ENCODE measurements around the gene NAP1L1.

NAP1L1 gene

DNA sequence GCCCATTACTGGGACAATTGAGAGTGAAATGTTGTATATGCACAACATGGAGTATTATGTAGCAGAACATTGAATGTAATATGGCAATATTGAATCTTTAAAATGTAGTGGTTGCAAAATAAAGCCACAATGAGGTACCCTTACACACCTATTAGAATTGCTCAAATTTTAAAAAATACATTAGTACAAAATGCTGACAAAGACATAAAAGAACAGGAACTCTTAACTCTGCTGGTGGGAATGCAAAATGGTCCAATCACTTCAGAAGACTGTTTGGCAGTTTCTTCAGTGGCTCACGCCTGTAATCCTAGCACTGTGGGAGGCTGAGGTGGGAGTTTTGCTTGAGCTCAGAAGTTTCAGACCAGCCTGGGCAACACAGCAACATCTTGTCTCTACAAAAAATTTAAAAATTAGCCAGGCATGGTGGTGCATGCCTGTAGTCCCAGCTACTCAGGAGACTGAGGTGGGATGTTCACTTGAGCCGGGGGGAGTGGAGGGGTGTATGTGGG, 6.8 kb upstream of the NAP1L1 start:
- POLR2A ChIA-PET: no interaction called here
- no peak overlapping the region for H3K4me3 ChIP-seq (ENCODE audit: low read depth, low read length)
- no peak for DNase-seq (ENCODE audit: low read depth, low spot score)
- TF ChIP-seq, protein P1, sequence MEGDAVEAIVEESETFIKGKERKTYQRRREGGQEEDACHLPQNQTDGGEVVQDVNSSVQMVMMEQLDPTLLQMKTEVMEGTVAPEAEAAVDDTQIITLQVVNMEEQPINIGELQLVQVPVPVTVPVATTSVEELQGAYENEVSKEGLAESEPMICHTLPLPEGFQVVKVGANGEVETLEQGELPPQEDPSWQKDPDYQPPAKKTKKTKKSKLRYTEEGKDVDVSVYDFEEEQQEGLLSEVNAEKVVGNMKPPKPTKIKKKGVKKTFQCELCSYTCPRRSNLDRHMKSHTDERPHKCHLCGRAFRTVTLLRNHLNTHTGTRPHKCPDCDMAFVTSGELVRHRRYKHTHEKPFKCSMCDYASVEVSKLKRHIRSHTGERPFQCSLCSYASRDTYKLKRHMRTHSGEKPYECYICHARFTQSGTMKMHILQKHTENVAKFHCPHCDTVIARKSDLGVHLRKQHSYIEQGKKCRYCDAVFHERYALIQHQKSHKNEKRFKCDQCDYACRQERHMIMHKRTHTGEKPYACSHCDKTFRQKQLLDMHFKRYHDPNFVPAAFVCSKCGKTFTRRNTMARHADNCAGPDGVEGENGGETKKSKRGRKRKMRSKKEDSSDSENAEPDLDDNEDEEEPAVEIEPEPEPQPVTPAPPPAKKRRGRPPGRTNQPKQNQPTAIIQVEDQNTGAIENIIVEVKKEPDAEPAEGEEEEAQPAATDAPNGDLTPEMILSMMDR (IDR thresholded peaks at IDR 0.05; ENCODE audit: insufficient read depth, low read length, missing control alignments): no peak
- CTCF ChIA-PET: no interaction called here

DNA sequence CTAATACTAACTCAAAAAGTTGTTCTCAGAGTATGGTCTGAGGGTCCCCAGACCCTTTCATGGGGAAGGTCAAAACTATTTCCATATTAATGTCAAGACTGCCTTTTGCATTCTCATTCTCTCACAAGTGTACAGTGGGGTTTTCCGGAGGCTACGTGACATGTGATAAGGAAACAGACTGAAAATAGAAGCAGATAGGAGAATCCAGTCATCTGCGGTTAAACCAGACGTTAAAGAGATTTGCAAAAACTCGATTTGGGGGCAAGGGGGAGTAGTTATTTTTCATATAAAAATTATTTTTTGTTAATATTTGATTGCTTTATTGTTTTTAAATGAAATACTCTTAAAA, 1.0 kb upstream of the NAP1L1 start:
- CTCF ChIA-PET: interaction anchor here (0.6 kb wide), 1 partner anchor 14 kb away, joined by 3 read pairs; no protein-coding TSS in a partner anchor
- POLR2A ChIA-PET: no interaction called here
- DNase-seq (ENCODE audit: low read depth, low spot score): no peak
- peak overlapping the region; percentile 80 for H3K4me3 ChIP-seq (ENCODE audit: low read depth, low read length)
- TF ChIP-seq, protein P1 (IDR thresholded peaks at IDR 0.05; ENCODE audit: insufficient read depth, low read length, missing control alignments): no peak

DNA sequence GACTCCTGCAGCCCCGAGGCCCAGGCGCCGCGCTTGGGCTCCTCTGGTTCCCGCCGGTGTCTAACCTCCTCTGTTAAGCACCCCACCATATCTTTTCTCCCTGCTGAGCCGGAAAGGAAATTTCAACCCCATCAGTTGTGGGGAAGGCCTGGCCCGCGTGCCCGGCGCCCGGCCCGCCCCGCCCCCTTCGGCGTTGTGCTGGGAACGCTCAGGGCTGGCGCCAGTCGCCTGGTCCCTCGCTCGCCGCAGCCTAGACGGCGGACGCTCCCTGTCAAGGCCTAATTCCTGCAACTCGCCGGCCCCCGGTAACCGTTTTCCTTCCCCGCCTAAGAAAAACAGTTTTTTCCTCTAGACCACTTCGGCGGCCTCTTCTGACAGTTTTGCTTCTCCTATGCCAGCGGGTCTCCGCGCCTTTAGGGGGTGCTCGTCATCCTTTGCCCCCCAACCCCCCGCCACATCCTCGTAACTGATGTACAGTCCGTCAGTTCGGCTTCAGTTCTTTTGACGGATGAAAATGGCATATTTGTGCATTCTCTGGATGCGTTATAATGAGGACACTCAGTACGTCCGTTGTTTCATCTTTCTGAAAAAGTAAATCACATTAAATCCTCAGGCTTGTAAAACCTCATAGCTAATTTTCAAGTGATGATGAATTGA, 506 bp upstream of the NAP1L1 start:
- peak overlapping the region; percentile 80 for H3K4me3 ChIP-seq (ENCODE audit: low read depth, low read length)
- ChIA-PET POLR2A (interaction anchor here (0.7 to 1.3 kb wide), 3 partner anchors 53 to 793 kb away, joined by 3 read pairs; partner anchors contain the start of gene PHLDA1), CTCF (interaction anchor here (0.6 kb wide), 1 partner anchor 14 kb away, joined by 3 read pairs; no protein-coding TSS in a partner anchor)
- TF ChIP-seq, protein P1 (IDR thresholded peaks at IDR 0.05; ENCODE audit: insufficient read depth, low read length, missing control alignments): peak; percentile 43
- no peak for DNase-seq (ENCODE audit: low read depth, low spot score)

DNA sequence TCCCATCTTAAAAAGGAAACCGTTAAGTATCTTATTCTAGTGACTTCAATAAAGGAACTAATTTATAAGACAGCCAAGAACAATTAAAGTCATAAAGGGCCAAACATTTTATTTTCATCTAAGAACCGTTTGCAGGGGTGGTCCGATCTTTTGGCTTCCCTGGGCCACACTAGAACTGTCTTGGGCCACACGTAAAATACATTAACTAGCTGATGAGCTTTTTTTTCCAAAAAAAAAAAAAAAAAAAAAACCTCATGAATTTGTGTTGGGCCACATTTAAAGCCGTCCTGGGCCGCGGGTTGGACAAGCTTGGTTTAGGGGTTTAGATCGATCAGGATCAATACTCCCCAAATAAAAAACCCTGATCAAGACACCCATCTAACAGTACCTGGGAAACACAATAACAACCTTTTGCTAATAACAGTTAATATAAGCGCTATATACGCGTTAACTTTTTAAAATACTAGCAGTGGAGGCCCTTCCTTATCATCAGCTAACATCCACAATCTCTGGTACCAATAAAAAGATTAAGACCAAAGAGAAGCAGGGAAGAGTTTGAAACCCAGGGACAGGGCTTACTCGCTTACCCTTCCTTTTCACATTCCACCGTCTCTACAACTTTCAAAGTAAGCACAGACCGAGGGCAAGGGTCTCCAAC, 1.1 kb downstream of the NAP1L1 start:
- ChIA-PET CTCF (interaction anchor here (0.6 to 1.0 kb wide), 4 partner anchors 37 to 347 kb away, joined by 3 read pairs; no protein-coding TSS in a partner anchor), POLR2A (interaction anchor here (1.3 kb wide), 1 partner anchor 52 kb away, joined by 3 read pairs; the partner anchor contains the start of gene PHLDA1)
- TF ChIP-seq, protein P1 (IDR thresholded peaks at IDR 0.05; ENCODE audit: insufficient read depth, low read length, missing control alignments): no peak
- no peak for DNase-seq (ENCODE audit: low read depth, low spot score)
- peak overlapping the region; percentile 80 for H3K4me3 ChIP-seq (ENCODE audit: low read depth, low read length)

DNA sequence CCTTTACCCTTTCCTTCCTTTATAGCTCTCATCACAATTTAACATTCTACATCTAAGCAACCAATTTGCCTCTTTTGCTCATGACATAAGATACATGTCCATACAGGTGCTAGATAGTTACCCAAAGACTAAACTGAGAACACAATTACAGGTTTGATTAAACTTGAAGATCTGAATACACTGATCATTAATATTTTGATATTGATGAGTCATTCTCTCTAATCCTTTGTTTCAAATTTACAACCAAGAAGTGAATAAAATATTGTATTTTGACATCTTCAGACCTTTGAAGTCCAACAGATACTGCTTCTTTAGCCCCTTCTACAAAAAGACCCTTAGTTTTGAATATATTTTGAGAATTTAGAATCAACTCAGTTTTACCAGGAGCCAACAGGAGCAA, 2.6 kb downstream of the NAP1L1 start:
- POLR2A ChIA-PET: no interaction called here
- TF ChIP-seq, protein P1 (IDR thresholded peaks at IDR 0.05; ENCODE audit: insufficient read depth, low read length, missing control alignments): no peak
- CTCF ChIA-PET: interaction anchor here (1.0 to 1.1 kb wide), 2 partner anchors 14 to 267 kb away, joined by 3 to 4 read pairs; partner anchors contain the start of gene BBS10
- H3K4me3 ChIP-seq (ENCODE audit: low read depth, low read length): no peak overlapping the region
- DNase-seq (ENCODE audit: low read depth, low spot score): no peak

Data from AG04449 (cell line).